H1 (cell line): Measurements from ENCODE around the gene DIAPH2. TPM values are rescaled to one million over a fixed set of nuclear protein-coding genes. Genes with fewer than 3 reads are reported as not detected.

Experiments
- CBX8 ChIP-seq: fragments of 300-800, 300-1000 bp; sonication (generic); IDR thresholded peaks from 2 replicates; pipeline ENCODE4 v1.7.1; 2016; ENCODE audit warnings: low read depth, low read length, borderline replicate concordance
- CHD2 ChIP-seq: IDR thresholded peaks from 2 replicates; pipeline ENCODE4 v1.6.1; 2012; ENCODE audit warnings: low read length, improper control_type of control experiment
- CREB1 ChIP-seq: IDR thresholded peaks from 2 replicates; pipeline ENCODE4 v1.6.1; 2012; ENCODE audit warnings: inconsistent platforms
- EGR1 ChIP-seq: IDR thresholded peaks from 2 replicates; pipeline ENCODE4 v1.6.1; 2011; ENCODE audit warnings: low read depth, low read length, borderline replicate concordance
- GABPA ChIP-seq: IDR thresholded peaks from 2 replicates; pipeline ENCODE4 v1.6.1; 2011; ENCODE audit warnings: mild to moderate bottlenecking, low read length, moderate library complexity, borderline replicate concordance; ENCODE audit not compliant: insufficient read depth
- HDAC2 ChIP-seq, 2 experiments: fragments of 300-600 bp in 1 of 2; sonication (generic) in 1 of 2; IDR thresholded peaks; 2 replicates each; pipeline ENCODE4 v1.6.1; 2011 to 2012; ENCODE audit warnings: low read depth in 2 of 2, low read length in 2 of 2, mild to moderate bottlenecking in 2 of 2, moderate library complexity in 2 of 2, borderline replicate concordance in 1 of 2, inconsistent platforms in 1 of 2
- HDAC6 ChIP-seq: IDR thresholded peaks from one replicate; pipeline ENCODE4 v1.7.1; 2012; ENCODE audit warnings: low read depth, mild to moderate bottlenecking, inconsistent platforms, low read length, moderate library complexity
- KDM5A ChIP-seq: fragments of 200-600 bp; IDR thresholded peaks from 2 replicates; pipeline ENCODE4 v1.7.1; 2012; ENCODE audit warnings: mild to moderate bottlenecking, low read length, inconsistent platforms, mixed read lengths
- TBP ChIP-seq: IDR thresholded peaks from 2 replicates; pipeline ENCODE4 v1.6.1; 2011; ENCODE audit warnings: low read depth, low read length, improper control_type of control experiment
- TCF12 ChIP-seq: IDR thresholded peaks from 2 replicates; pipeline ENCODE4 v1.6.1; 2011; ENCODE audit warnings: low read depth, mild to moderate bottlenecking, low read length
- polyA plus RNA-seq, 7 experiments: library from polyadenylated mRNA; depleted of rRNA in 3 of 7; stranded (reverse) in 5 of 7; unstranded in 2 of 7; fragments of >200 nt in 5 of 7; fragments of 200-250 nt in 2 of 7; gene quantifications; 1 replicate in 5 of 7; 2 replicates in 1 of 7; 4 replicates in 1 of 7; pipeline versions ENCODE4 v1.2.1 to v1.2.3, GENCODE V29; 2011 to 2013; ENCODE audit warnings: missing spikeins in 2 of 7, mixed read lengths in 2 of 7
- total RNA-seq: library from RNA; stranded (reverse); fragmentation: NEBNext Ultra II Directional; extraction: Animal tissue kit (Norgen Biotek cat#: 25700); gene quantifications from 2 replicates; pipeline ENCODE4 v1.2.1, GENCODE V29; 2021
- TF ChIP-seq, protein P1 (sequence below): fragments of 300-600 bp; sonication (generic); IDR thresholded peaks from 2 replicates; pipeline ENCODE4 v1.7.1; 2012; ENCODE audit warnings: low read length, moderate library complexity, mild to moderate bottlenecking, inconsistent platforms; ENCODE audit not compliant: insufficient replicate concordance

DIAPH2 gene
- total and polyA plus RNA-seq, 2 of the 8 experiments (the other 6 are each of a cell fraction or from before 2014, with no cell fraction given) = 4.4 to 24.3 TPM

DNA sequence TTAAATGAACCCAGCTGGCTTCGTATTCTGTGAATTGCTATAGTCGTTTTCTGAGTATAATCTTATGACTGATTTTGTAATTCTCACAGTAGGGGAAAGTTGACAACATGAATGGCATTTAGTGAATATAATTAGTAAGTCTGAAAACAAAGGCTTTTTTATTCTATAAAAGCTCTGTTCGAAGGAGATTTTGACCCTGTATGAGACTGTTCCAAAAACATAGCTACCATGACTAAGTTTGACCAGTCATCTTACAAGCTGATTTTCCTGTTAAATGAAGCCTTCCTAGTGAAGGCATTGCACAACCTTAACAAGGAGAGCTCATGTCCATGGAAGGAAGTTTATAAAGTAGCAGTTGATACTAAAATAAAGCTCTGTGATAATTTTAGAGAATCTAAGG, 441.4 kb downstream of the DIAPH2 start (continued):
- TF ChIP-seq, protein P1, sequence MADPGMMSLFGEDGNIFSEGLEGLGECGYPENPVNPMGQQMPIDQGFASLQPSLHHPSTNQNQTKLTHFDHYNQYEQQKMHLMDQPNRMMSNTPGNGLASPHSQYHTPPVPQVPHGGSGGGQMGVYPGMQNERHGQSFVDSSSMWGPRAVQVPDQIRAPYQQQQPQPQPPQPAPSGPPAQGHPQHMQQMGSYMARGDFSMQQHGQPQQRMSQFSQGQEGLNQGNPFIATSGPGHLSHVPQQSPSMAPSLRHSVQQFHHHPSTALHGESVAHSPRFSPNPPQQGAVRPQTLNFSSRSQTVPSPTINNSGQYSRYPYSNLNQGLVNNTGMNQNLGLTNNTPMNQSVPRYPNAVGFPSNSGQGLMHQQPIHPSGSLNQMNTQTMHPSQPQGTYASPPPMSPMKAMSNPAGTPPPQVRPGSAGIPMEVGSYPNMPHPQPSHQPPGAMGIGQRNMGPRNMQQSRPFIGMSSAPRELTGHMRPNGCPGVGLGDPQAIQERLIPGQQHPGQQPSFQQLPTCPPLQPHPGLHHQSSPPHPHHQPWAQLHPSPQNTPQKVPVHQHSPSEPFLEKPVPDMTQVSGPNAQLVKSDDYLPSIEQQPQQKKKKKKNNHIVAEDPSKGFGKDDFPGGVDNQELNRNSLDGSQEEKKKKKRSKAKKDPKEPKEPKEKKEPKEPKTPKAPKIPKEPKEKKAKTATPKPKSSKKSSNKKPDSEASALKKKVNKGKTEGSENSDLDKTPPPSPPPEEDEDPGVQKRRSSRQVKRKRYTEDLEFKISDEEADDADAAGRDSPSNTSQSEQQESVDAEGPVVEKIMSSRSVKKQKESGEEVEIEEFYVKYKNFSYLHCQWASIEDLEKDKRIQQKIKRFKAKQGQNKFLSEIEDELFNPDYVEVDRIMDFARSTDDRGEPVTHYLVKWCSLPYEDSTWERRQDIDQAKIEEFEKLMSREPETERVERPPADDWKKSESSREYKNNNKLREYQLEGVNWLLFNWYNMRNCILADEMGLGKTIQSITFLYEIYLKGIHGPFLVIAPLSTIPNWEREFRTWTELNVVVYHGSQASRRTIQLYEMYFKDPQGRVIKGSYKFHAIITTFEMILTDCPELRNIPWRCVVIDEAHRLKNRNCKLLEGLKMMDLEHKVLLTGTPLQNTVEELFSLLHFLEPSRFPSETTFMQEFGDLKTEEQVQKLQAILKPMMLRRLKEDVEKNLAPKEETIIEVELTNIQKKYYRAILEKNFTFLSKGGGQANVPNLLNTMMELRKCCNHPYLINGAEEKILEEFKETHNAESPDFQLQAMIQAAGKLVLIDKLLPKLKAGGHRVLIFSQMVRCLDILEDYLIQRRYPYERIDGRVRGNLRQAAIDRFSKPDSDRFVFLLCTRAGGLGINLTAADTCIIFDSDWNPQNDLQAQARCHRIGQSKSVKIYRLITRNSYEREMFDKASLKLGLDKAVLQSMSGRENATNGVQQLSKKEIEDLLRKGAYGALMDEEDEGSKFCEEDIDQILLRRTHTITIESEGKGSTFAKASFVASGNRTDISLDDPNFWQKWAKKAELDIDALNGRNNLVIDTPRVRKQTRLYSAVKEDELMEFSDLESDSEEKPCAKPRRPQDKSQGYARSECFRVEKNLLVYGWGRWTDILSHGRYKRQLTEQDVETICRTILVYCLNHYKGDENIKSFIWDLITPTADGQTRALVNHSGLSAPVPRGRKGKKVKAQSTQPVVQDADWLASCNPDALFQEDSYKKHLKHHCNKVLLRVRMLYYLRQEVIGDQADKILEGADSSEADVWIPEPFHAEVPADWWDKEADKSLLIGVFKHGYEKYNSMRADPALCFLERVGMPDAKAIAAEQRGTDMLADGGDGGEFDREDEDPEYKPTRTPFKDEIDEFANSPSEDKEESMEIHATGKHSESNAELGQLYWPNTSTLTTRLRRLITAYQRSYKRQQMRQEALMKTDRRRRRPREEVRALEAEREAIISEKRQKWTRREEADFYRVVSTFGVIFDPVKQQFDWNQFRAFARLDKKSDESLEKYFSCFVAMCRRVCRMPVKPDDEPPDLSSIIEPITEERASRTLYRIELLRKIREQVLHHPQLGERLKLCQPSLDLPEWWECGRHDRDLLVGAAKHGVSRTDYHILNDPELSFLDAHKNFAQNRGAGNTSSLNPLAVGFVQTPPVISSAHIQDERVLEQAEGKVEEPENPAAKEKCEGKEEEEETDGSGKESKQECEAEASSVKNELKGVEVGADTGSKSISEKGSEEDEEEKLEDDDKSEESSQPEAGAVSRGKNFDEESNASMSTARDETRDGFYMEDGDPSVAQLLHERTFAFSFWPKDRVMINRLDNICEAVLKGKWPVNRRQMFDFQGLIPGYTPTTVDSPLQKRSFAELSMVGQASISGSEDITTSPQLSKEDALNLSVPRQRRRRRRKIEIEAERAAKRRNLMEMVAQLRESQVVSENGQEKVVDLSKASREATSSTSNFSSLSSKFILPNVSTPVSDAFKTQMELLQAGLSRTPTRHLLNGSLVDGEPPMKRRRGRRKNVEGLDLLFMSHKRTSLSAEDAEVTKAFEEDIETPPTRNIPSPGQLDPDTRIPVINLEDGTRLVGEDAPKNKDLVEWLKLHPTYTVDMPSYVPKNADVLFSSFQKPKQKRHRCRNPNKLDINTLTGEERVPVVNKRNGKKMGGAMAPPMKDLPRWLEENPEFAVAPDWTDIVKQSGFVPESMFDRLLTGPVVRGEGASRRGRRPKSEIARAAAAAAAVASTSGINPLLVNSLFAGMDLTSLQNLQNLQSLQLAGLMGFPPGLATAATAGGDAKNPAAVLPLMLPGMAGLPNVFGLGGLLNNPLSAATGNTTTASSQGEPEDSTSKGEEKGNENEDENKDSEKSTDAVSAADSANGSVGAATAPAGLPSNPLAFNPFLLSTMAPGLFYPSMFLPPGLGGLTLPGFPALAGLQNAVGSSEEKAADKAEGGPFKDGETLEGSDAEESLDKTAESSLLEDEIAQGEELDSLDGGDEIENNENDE = no peak
- no peak for TF ChIP-seq CREB1
- no peak for TF ChIP-seq TCF12
- TF ChIP-seq HDAC2 (IDR thresholded peaks at IDR 0.05; ENCODE audit: borderline replicate concordance in 1 of 2, low read depth in 2 of 2, low read length in 2 of 2) = no peak
- TF ChIP-seq EGR1 = no peak
- TF ChIP-seq HDAC6 = no peak
- no peak for TF ChIP-seq GABPA
- TF ChIP-seq CBX8 = no peak
- TF ChIP-seq CHD2 = no peak
- TF ChIP-seq TBP = no peak
- TF ChIP-seq KDM5A = no peak
